Measurements from ENCODE around the gene ZRANB3.
"Not testable (repeated sequence)": the region's sequence is repeated elsewhere in the genome, so short reads cannot be mapped to it uniquely, and the experiment has no call there.

The ZRANB3 gene

DNA sequence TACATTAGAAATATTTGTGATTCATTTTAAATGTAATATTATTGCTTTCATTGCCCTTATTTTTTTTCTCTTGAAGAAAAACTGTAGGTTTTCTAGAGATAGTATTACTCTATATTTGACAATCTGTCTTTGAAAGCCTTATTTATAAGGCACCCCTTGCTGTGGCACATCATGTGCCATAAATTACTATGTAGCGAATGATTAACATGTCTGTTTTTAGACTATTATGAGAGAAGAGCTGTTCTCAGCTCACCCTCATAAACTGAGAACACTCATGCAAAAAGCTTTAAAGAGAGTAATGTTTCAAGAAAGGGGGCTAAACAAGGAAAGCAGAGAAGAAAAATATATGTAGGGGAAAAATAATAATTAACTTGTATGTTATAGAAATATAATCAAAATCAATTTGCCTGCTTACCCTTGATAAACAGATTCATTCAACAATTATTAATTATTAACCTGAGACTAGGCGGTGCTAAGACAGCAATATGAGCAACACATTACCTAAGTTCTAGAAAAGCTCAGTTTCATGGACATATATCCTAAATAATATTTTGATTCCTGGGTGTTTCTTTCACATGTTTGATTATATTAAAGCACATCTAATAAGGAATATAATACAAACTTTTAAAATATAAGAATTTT is 409.9 kb downstream of the ZRANB3 start:
- no peak for DNase-seq

DNA sequence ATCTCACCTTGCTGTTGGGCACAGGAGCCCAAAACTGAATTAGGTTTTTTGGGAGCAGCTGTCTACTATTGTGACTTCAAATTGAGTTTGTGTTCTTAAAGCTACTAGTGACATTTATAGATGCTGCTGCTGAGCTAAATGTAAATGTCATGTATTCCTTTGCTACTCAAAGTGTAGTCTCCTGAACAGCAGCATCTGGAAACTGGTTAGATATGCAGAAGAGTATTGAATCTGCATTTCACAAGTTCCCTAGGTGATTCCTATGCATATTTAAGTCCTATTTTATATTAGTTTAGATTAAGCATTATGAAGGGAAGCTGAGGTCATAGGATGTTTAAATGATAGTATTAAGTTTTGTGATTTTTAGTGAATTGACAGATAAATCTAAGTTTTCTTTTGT is 411.4 kb downstream of the ZRANB3 start:
- DNase-seq = no peak

DNA sequence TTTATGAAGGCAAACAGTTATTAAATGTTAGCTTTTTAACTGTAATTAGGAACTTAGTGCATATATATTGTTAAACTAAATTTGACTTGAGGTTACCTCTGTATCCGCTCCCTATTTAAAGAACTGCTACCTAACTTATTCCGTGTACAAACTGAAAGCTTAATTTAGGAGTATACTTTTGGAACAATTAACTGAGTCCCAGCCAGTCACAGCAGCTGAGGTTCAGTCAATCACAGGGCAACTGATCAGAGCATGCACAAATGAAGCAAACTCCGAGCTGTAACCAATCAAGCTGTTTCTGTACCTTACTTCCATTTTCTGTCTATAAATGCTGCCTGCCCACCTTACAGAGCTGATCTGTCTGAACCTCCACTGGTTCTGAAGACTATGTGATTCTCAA is 417.7 kb downstream of the ZRANB3 start:
- no peak for DNase-seq

DNA sequence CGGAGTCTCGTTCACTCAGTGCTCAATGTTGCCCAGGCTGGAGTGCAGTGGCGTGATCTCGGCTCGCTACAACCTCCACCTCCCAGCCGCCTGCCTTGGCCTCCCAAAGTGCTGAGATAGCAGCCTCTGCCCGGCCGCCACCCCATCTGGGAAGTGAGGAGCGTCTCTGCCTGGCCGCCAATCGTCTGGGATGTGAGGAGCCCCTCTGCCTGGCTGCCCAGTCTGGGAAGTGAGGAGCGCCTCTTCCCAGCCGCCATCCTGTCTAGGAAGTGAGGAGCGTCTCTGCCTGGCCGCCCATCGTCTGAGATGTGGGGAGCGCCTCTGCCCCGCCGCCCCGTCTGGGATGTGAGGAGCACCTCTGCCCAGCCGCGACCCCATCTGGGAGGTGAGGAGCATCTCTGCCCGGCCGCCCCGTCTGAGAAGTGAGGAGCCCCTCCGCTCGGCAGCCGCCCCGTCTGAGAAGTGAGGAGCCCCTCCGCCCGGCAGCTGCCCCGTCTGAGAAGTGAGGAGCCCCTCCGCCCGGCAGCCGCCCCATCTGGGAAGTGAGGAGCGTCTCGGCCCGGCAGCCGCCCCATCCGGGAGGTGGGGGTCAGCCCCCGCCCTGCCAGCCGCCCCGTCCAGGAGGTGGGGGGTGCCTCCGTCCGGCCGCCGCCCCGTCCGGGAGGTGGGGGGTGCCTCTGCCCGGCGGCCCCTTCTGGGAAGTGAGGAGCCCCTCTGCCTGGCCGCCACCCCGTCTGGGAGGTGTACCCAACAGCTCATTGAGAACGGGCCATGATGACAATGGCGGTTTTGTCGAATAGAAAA is 425.3 kb downstream of the ZRANB3 start:
- DNase-seq = not testable (repeated sequence)

DNA sequence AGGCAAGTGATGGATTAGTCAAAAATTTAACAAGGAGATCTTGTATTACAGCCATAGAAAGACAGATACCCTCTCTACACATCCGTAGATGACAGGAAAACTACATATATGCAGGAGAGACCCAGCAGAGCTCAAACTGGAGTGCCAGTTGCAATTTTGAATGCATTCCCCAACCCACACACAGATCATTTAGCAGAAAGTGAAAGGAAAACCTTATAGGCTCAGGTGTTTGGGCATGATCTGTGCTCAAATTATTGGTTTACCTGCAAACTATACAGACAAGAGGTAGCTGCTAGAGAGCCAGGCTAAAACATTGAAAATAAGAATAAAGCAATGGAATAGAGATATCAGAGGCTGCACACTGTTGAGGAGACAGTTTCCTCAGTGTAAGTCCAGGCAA is 427.2 kb downstream of the ZRANB3 start:
- DNase-seq = no peak

DNA sequence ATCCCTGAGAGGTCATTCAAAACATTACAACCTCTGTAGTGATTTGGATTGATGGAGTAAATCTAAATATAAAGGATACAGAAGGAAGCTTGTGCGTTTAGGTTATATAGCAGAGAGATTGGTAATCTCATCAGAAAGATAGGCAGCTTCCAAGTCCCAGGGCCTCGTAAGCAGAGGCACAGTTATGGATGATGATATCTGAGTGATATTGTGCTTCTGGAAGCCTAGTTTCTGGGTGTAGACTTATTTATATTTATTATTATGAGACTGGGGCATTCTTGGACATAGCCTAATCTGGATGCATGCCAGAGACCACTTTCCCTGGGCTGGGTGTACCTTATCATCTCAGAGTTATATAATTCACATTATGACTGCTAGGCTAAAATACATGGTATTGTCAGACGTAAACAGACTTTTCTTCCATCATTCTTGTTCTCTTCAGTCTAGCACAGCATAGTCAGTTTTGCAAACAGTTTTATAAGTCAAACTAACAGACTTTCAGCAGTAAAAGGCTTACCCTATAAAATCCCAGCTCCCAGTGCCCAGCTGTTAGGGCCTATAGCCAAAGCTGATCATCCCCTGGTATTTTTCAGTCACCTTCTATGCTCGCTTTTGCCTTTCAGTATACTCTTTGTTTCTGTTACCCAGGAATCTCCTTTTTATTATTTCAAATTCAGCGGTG is 431.1 kb downstream of the ZRANB3 start:
- DNase-seq = no peak

DNA sequence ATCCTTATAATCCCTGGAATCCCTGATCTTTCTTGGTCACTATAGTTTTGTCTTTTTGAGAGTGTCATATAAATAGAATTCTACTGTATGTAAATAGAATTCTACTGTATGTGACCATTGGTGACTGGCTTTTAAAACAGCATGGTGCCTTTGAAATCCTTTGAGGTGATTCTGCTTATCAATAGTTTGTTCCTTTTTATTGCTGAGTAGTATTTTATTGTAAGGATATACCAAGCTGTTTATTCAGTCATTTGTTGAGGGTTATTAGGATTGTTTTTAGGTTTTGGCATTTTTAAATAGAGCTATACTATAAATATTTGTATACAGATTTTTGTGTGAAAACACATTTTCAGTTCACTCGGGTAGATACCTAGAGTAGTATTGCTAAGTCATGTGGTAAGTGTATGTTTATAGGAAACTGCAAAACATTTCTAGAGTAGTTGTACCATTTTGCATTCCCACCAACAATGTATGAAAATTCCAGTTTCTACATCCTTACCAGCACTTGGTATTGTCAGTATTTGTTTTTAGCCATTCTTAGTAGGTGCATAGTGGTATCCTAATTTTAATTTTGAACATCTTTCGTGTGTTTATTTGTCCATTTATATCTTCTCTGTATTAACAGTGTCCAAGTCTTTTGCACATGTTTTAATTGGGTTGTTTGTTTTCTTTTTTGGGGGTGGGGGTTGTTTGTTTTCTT is 433.3 kb downstream of the ZRANB3 start:
- no peak for DNase-seq

DNA sequence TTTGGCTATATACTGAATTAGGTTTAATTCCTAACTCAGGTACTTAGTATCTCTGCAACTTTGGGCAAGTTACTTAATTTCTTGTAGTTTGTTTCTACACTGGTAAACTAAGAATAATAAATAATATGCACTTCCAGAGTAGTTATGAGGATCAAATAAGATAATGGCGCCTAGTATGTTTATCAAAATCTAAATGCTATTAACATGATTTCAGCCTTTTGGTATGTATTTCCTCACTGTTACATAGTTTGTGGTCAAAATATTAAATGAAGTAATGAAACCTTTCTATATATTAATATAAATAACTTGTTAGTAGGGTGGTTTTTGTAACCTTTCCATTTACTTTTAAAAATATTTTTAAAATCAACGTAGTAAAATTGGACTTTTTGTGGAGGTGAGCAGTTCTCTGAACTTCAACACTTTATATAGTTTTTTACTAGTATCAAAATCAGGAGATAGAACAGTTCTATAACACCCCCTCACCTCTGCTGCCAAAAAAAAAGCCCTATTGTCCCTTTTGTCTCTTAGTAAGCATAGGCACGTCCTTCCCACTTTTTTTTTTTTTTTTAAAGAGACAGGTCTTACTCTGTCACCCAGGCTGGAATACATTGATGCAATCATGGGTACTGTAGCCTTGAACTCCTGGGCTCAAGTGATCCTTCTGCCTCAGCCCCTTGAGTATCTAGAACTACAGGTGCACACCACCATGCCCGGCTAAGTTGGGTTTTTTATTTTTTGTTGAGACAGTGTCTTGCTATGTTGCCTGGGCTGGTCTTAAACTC is 434.2 kb downstream of the ZRANB3 start:
- DNase-seq = no peak

DNA sequence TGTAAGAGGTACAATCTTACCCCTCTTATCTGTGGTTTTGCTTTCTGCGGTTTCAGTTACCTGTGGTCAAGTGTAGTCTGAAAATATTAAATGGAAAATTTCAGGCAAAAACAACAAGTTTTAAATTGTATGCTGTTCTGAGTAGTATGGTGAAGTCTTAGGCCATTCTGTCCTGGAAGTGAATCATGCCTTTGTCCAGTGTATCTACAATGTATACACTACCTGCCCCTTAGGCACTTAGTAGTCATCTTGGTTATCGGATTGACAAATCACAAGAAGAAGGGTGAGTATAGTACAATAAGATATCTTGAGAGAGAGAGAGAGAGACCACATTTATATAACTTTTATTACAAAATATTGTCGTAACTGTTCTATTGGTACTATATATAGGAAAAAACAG is 435.4 kb downstream of the ZRANB3 start:
- DNase-seq = no peak

DNA sequence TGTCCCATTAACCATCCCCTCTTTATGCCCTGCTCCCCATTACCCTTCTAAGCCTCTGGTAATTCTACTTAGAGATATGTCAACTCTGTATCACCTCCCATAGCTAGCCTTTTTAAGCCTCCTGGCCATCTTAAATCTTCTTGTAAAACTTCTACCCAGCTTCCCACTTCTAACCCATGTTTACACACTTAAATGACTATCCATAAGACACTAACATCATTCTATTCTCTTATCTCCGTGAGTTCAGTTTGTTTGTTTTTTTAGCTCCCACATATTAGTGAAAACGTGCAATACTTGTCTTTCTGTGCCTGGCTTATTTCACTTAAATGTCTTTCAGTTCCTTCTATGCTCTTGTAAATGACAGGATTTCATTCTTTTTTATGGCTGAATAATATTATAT is 436.5 kb downstream of the ZRANB3 start:
- no peak for DNase-seq

DNA sequence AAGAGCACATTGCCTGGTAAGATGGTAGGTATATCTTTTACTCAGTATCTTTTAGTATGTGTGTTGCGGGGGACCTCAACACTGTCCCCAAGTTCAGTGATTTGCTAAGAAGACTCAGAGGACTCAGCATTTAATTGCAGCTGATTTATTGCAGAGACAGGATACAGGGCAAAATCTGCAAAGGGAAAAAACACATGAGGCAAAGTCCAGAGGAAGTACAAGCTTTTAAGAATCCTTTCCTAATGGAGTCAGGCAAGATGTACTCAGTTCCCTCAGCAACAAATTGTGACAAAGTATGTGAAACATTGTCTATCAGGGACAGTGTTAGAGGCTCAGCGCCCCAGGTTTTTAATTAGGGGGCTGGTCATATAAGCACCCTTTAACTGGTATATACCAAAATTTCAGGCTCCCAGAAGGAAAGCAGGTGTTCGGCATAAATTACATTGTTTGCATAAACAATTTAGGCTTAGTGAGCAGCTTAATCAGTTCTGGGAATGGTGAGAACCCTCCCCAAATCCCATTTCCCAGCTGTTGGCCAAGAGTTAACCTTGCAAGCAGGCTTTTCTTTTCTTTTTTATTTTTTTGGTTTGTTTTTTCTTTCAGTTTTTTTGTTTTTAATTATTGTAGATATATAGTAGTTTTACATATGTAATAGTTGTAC is 437.2 kb downstream of the ZRANB3 start:
- no peak for DNase-seq

DNA sequence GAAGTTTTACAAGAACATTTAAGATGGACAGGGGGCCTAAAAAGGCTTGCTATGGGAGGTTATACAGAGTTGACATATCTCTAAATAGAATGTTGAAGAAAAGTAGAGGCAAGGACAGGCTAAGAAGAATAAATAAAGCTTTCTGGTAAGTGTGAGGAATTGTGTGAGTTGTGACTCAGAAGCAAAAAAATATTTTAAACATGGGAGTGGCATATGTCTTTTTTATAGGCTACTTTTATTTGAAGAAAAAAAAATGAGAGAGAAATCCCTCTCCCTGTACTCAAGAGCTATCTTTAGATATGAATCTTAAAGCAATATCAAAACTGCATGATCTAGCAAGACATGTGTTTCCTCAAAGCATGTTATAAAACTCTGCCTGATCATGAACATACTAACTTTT is 437.8 kb downstream of the ZRANB3 start:
- DNase-seq = no peak

DNA sequence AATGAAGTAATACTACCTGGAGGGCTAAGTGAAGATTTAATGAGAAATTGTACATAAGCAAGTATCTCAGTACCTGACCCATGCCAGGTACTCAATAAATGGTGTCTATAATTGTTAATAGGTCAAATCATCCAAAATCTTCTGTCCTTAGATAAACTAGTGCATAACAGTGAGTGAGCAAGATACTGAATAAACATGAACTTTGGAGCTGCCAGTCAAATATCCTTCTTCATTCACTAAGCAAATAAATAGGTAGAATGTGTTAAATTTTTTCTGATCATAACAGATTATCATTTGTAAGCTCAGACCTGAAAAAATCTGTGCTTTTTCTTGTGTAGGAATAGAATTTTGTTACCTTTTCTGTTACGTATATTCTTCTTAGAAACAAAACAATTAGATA is 439.3 kb downstream of the ZRANB3 start:
- DNase-seq = no peak

DNA sequence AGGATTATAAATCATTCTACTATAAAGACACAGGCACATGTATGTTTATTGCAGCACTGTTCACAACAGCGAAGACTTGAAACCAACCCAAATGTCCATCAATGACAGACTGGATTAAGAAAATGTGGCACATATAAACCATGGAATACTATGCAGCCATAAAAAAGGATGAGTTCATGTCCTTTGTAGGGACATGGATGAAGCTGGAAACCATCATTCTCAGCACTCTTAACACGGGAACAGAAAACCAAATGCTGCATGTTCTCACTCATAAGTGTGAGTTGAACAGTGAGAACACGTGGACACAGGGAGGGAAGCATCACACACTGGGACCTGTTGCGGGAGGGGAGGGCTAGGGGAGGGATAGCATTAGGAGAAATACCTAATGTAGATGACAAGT is 441.4 kb downstream of the ZRANB3 start:
- not testable (repeated sequence) for DNase-seq

All from CD4-positive, alpha-beta T cell treated with Interleukin-15 for 1 hour (primary cell).